GM12878 (cell line): ENCODE results near the gene LSAMP. TPM values are rescaled to one million over a fixed set of nuclear protein-coding genes. Genes with fewer than 3 reads are reported as not detected.

Experiments used
- ATAC-seq: fragments of 200-7000 bp; cut with Tn5 transposase; 3 replicates; pipeline ENCODE4 v1.9.1; 2020; ENCODE audit warnings: mild to moderate bottlenecking, moderate library complexity
- BruUV-seq: library from RNA; stranded (reverse); fragments of 400-500 nt; replicated peaks from 2 replicates; lab custom pipeline; 2021; lab: Mats Ljungman, UMichigan
- CTCF ChIA-PET: fragments of 300-600 bp; sonication (Branson Sonifier 250); formaldehyde crosslinking; extraction: SDS; loops from one replicate; lab custom pipeline; 2021; ENCODE audit warnings: inconsistent platforms; lab: Yijun Ruan, JAX
- POLR2A ChIA-PET: fragments of 350-600 bp; formaldehyde crosslinking; extraction: SDS; loops from one replicate; lab custom pipeline; 2021; ENCODE audit warnings: inconsistent platforms; lab: Charles Lee
- RAD21 ChIA-PET: fragments of 300-600 bp; sonication (Branson Sonifier 250); formaldehyde crosslinking; loops from one replicate; lab custom pipeline; 2023; ENCODE audit warnings: antibody characterized with exemption; ENCODE audit not compliant: unreplicated experiment; lab: Charles Lee
- SMC1A ChIA-PET: fragments of 300-600 bp; sonication (Branson Sonifier 250); formaldehyde crosslinking; loops from one replicate; lab custom pipeline; 2023; ENCODE audit not compliant: unreplicated experiment, uncharacterized antibody; lab: Charles Lee
- DNase-seq: peaks from one replicate; pipeline ENCODE4 v3.0.0-alpha.2; 2011; ENCODE audit warnings: low read depth, low spot score
- FAIRE-seq: peaks from 3 replicates; lab custom pipeline; 2011; peaks lifted over from hg19 to GRCh38; lab: Jason Lieb, UNC
- H2AFZ ChIP-seq: 2 replicates; pipeline ENCODE4 v1.6.0; 2011; ENCODE audit warnings: low read depth, low read length, control low read depth; ENCODE audit not compliant: control insufficient read depth
- H3K27ac ChIP-seq: 2 replicates; pipeline ENCODE4 v1.5.1; 2011; ENCODE audit warnings: control low read depth; ENCODE audit not compliant: control insufficient read depth, insufficient read depth
- H3K27me3 ChIP-seq, 2 experiments: replicated peaks in 1 of 2; 2 replicates each; pipeline versions ENCODE4 v1.6.0 to v1.6.1; 2011; ENCODE audit warnings: low read length in 1 of 2; ENCODE audit not compliant: control insufficient read depth in 2 of 2, insufficient read depth in 2 of 2
- H3K36me3 ChIP-seq, 2 experiments: 2 replicates each; pipeline ENCODE4 v1.5.1; 2011; ENCODE audit warnings: low read length in 1 of 2; ENCODE audit not compliant: control insufficient read depth in 2 of 2, insufficient read depth in 2 of 2
- H3K4me1 ChIP-seq: 2 replicates; pipeline ENCODE4 v1.6.1; 2011; ENCODE audit warnings: mild to moderate bottlenecking, low read length, moderate library complexity, mixed read lengths; ENCODE audit not compliant: control insufficient read depth, insufficient read depth
- H3K4me2 ChIP-seq: 2 replicates; pipeline ENCODE4 v1.6.0; 2011; ENCODE audit warnings: control low read depth; ENCODE audit not compliant: control insufficient read depth, insufficient read depth
- H3K4me3 ChIP-seq: fragments of 200-600 bp; sonication (generic); 2 replicates; pipeline ENCODE4 v1.5.1; 2016
- H3K79me2 ChIP-seq: 2 replicates; pipeline ENCODE4 v1.6.0; 2011; ENCODE audit warnings: low read length; ENCODE audit not compliant: control insufficient read depth, insufficient read depth
- H3K9ac ChIP-seq: 2 replicates; pipeline ENCODE4 v1.8.0; 2011; ENCODE audit warnings: low read length, control low read depth, mixed read lengths; ENCODE audit not compliant: control insufficient read depth, insufficient read depth
- H3K9me3 ChIP-seq: replicated peaks from 3 replicates; pipeline ENCODE4 v1.5.1; 2011; ENCODE audit warnings: mild to moderate bottlenecking, low read length; ENCODE audit not compliant: control insufficient read depth, insufficient read depth
- H4K20me1 ChIP-seq: 2 replicates; pipeline ENCODE4 v1.6.0; 2011; ENCODE audit not compliant: control insufficient read depth, insufficient read depth
- BACH1 ChIP-seq: fragments of 450-650 bp; IDR thresholded peaks from 2 replicates; pipeline ENCODE4 v1.6.1; 2017; ENCODE audit warnings: mild to moderate bottlenecking, borderline replicate concordance
- CBFB ChIP-seq: IDR thresholded peaks from 2 replicates; pipeline ENCODE4 v1.6.1; 2016; ENCODE audit warnings: antibody characterized with exemption, low read depth
- FOS ChIP-seq: IDR thresholded peaks from 3 replicates; pipeline ENCODE4 v1.6.1; 2011; ENCODE audit warnings: borderline replicate concordance; ENCODE audit not compliant: insufficient read length; ENCODE audit errors: extremely low read depth
- MYC ChIP-seq: IDR thresholded peaks from 2 replicates; pipeline ENCODE4 v1.6.1; 2011; ENCODE audit warnings: mild to moderate bottlenecking, low read length, moderate library complexity, inconsistent platforms; ENCODE audit not compliant: insufficient read depth, insufficient replicate concordance, insufficient read length, severe bottlenecking
- NFYB ChIP-seq: IDR thresholded peaks from 2 replicates; pipeline ENCODE4 v1.6.1; 2011; ENCODE audit warnings: low read depth, mild to moderate bottlenecking, low read length, improper control_type of control experiment, moderate library complexity; ENCODE audit not compliant: insufficient read depth
- NRF1 ChIP-seq: conservative IDR thresholded peaks from 2 replicates; pipeline ENCODE4 v1.6.1; 2011; ENCODE audit warnings: mild to moderate bottlenecking, low read depth, low read length, improper control_type of control experiment
- RCOR1 ChIP-seq: conservative IDR thresholded peaks from 2 replicates; pipeline ENCODE4 v1.6.1; 2012; ENCODE audit warnings: low read depth, low read length, improper control_type of control experiment
- ZNF217 ChIP-seq: fragments of 450-650 bp; IDR thresholded peaks from 2 replicates; pipeline ENCODE4 v1.6.1; 2017; ENCODE audit warnings: antibody characterized with exemption, mild to moderate bottlenecking
- WGBS: methylation state at CpG from one replicate; pipeline ENCODE4 v1.1.6; 2016; ENCODE audit warnings: low lambda C conversion rate; ENCODE audit not compliant: insufficient replicate concordance, insufficient coverage; ENCODE audit errors: missing lambda C conversion rate; 5-methylcytosine and 5-hydroxymethylcytosine counted together
- in situ Hi-C: fragments of 300-500 bp; cut with MboI; formaldehyde crosslinking; loops from 9 replicates; pipeline ENCODE4 v1.14.3; 2018; ENCODE audit warnings: mixed read lengths
- intact Hi-C: fragments of 100-400 bp; cut with micrococcal nuclease; formaldehyde crosslinking; loops from one replicate; pipeline ENCODE4 v1.14.2; 2022; ENCODE audit not compliant: unreplicated experiment
- polyA plus RNA-seq, 11 experiments: library from polyadenylated mRNA; depleted of rRNA in 4 of 11; unstranded in 6 of 11; stranded (reverse) in 5 of 11; fragments of >200 nt; fragmentation: Nextera tagmentation in 4 of 11; fragmentation: Illumina TruSeq in 1 of 11; extraction: Ambion mirVana in 4 of 11; extraction: Trizol in 1 of 11; gene quantifications; 1 replicate in 1 of 11; 2 replicates in 10 of 11; pipeline versions ENCODE4 v1.2.1 to v1.2.3, GENCODE V29; 2011 to 2016; ENCODE audit warnings: inconsistent platforms in 2 of 11, missing spikeins in 2 of 11, low read depth in 1 of 11
- total RNA-seq, 4 experiments: library from RNA; depleted of rRNA in 3 of 4; stranded (reverse); fragments of >200 nt in 3 of 4; fragmentation: Illumina TruSeq in 1 of 4; extraction: Trizol in 1 of 4; gene quantifications; 2 replicates each; pipeline versions ENCODE4 v1.2.1 to v1.2.3, GENCODE V29; 2013 to 2021
- TF ChIP-seq, protein P1 (sequence below): IDR thresholded peaks from 2 replicates; pipeline ENCODE4 v1.6.1; 2012; ENCODE audit warnings: low read depth, low read length, improper control_type of control experiment

LSAMP gene
- total and polyA plus RNA-seq, 10 of the 15 experiments (the other 5 are each of a cell fraction or from before 2014, with no cell fraction given) = 2.0 to 12.7 (median 6.5) TPM

DNA sequence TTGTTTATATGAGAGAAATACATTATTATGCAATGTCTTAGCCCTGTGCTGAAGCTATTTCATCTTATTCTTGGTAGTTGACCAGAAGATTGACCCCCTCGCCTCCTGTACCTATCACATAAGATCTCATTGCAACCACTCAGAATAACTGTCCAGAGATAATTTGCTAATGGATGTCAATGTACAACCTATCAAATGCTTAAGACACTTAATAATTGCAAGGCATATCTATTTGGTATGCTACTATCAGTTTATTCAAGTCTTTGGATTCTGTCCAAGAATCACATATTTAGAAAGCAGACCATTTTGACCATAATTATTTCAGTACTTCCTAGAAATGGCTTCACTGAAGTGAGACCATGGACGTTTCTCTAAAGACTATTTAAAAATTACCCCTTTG is 580.4 kb downstream of the LSAMP start:
- WGBS = 0% methylated on average over 2 of the region's 2 CpGs
- SMC1A ChIA-PET = interaction anchor here (1.2 kb wide), 1 partner anchor 16 kb away, joined by 4 read pairs; no protein-coding TSS in a partner anchor
- POLR2A ChIA-PET = no interaction called here
- no peak for TF ChIP-seq RCOR1
- no peak for TF ChIP-seq NFYB
- TF ChIP-seq, protein P1, sequence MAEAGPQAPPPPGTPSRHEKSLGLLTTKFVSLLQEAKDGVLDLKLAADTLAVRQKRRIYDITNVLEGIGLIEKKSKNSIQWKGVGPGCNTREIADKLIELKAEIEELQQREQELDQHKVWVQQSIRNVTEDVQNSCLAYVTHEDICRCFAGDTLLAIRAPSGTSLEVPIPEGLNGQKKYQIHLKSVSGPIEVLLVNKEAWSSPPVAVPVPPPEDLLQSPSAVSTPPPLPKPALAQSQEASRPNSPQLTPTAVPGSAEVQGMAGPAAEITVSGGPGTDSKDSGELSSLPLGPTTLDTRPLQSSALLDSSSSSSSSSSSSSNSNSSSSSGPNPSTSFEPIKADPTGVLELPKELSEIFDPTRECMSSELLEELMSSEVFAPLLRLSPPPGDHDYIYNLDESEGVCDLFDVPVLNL = no peak
- no peak for TF ChIP-seq FOS
- no peak for TF ChIP-seq NRF1
- TF ChIP-seq CBFB = no peak
- no peak for TF ChIP-seq MYC
- no peak for TF ChIP-seq BACH1
- no peak for TF ChIP-seq ZNF217
- Histone ChIP-seq H3K36me3 (no peaks in the 10 kb centered on the region), H3K9me3 (no peaks in the 10 kb centered on the region), H3K27ac (no peak overlapping the region), H3K4me1 (no peaks in the 10 kb centered on the region), H3K9ac (no peak overlapping the region), H4K20me1 (no peaks in the 10 kb centered on the region), H2AFZ (no peak overlapping the region), H3K79me2 (no peaks in the 10 kb centered on the region), H3K4me3 (no peak overlapping the region), H3K27me3 (peaks cover 0 to 3% of the 10 kb centered on the region in 2 experiments; a peak in 1 of 4 replicates), H3K4me2 (no peak overlapping the region)
- in situ Hi-C loops (no loop called here), intact Hi-C loops (no loop called here)
- no peak for FAIRE-seq
- BruUV-seq = no TSS peak
- CTCF ChIA-PET = no interaction called here
- RAD21 ChIA-PET = no interaction called here
- DNase-seq = no peak
- no peak for ATAC-seq
